ENCODE data around the gene FICD.

DNA sequence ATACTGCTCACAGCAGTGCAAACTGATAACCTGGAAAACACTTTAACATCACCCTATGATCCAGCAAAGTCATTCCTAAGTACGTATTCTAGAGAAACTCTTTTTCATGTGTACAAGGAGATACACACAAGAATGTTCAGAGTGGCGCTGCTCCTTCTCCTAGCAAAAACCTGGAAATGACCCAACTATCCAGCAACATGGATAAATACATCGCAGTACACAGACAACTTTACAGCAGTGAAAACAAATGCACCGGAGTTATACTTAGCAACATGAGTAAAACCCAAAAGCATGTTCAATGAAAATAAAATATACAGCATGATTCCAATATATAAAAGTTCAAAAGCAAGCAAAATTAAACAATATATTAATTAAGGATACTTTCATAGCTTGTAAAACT lies 27.2 kb downstream of the FICD start:
- TF ChIP-seq, protein P1, sequence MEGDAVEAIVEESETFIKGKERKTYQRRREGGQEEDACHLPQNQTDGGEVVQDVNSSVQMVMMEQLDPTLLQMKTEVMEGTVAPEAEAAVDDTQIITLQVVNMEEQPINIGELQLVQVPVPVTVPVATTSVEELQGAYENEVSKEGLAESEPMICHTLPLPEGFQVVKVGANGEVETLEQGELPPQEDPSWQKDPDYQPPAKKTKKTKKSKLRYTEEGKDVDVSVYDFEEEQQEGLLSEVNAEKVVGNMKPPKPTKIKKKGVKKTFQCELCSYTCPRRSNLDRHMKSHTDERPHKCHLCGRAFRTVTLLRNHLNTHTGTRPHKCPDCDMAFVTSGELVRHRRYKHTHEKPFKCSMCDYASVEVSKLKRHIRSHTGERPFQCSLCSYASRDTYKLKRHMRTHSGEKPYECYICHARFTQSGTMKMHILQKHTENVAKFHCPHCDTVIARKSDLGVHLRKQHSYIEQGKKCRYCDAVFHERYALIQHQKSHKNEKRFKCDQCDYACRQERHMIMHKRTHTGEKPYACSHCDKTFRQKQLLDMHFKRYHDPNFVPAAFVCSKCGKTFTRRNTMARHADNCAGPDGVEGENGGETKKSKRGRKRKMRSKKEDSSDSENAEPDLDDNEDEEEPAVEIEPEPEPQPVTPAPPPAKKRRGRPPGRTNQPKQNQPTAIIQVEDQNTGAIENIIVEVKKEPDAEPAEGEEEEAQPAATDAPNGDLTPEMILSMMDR (IDR thresholded peaks at IDR 0.05): no peak
- no peak for TF ChIP-seq POLR2A (IDR thresholded peaks at IDR 0.05)
